GM12891 (cell line): ENCODE measurements around the gene RNF141.

Source experiments
- PAX5 ChIP-seq: IDR thresholded peaks from 2 replicates; pipeline ENCODE4 v1.6.1; 2011; ENCODE audit warnings: low read length, moderate library complexity, mild to moderate bottlenecking; ENCODE audit not compliant: insufficient read depth, severe bottlenecking
- POLR2A ChIP-seq: IDR thresholded peaks from 2 replicates; pipeline ENCODE4 v1.6.1; 2011; ENCODE audit warnings: low read depth, low read length, control low read depth
- POLR2AphosphoS5 ChIP-seq: IDR thresholded peaks from 2 replicates; pipeline ENCODE4 v1.6.1; 2011; ENCODE audit warnings: low read depth, low read length, control low read depth
- POU2F2 ChIP-seq: IDR thresholded peaks from 2 replicates; pipeline ENCODE4 v1.6.1; 2011; ENCODE audit warnings: low read depth, mild to moderate bottlenecking, control low read depth, low read length, moderate library complexity
- SPI1 ChIP-seq: IDR thresholded peaks from 2 replicates; pipeline ENCODE4 v1.6.1; 2011; ENCODE audit warnings: low read depth, low read length, control low read depth
- TAF1 ChIP-seq: IDR thresholded peaks from 2 replicates; pipeline ENCODE4 v1.6.1; 2011; ENCODE audit warnings: low read depth, low read length, control low read depth

DNA sequence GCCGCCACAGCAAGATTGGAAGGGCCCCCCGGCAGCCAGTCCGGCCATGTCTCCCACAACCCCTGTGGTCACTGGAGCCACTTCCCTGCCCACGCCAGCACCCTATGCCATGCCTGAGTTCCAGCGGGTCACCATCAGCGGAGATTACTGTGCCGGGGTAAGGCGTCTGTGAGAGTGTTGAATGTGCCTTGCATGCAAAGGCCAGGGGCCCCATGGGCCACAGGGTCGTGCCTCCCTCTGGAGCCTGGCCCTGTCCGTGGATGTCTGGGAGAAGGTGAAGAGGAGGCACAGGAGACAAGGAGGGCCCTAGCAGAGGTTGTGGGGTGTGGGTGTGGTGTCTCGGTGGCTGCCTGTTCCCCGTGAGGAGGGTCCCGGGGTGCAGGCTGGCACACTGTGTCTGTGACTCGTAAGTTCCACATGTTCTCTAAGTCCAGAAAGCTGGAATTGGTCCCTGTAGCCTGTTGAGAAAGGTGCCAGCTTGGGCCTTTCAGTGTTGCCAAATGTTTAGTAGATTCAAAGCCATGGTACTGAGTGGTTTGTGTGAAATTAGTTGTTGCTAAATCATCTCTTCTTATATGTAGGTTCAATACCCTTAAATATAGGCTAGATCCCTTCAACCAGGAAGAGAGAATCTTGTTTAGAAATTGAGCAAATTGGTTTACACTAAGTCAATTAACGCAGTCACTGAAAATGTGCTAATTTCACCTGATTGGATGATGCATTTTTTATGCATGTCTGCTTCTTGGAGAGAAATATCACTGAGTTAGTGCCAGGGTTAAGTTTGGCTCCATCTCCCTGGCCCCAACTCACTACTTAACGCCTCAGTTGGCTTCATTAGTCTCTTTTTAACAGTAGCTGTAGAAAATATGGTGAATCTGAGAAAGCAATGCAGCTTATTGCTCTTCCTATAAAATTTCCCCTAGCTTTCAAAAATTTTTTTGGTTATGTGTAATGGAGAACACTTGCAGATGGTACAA, 62.1 kb downstream of the RNF141 start:
- TF ChIP-seq POLR2AphosphoS5 (no peak), POLR2A (no peak), SPI1 (no peak), TAF1 (no peak), PAX5 (no peak), POU2F2 (no peak)
